Measurements from ENCODE around the gene HEYL. TPM values are rescaled to one million over a fixed set of nuclear protein-coding genes. Genes with fewer than 3 reads are reported as not detected.

HEYL gene
- total RNA-seq, 1 experiment from 2014 or later: 8.8 TPM

DNA sequence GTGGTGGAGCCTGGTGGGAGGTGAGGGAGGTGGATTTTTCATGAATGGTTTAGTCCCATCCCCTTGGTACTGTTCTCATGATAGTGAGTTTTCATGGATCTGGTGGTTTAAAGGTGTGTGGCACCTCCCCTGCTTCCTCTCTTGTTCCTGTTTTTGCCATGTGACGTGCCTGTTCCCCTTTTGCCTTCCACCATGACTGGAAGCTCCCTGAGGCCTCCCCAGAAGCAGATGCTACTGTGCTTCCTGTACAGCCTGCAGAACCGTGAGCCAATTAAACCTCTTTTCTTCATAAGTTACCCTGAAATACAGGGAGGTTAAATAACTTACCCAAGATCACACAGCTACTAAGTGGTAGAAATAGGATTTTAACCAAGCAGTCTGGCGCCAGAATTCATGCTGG, 4.3 kb upstream of the HEYL start:
- H3K36me3 ChIP-seq (ENCODE audit: control insufficient read depth in 1 of 2, insufficient read depth in 2 of 2, low read length in 2 of 2): no peaks in the 10 kb centered on the region
- H3K4me2 ChIP-seq (ENCODE audit: low read length): no peak overlapping the region
- CTCF ChIA-PET: interaction anchor here (0.9 to 1.2 kb wide), 2 partner anchors 10 to 37 kb away, joined by 3 to 5 read pairs; no protein-coding TSS in a partner anchor
- no peak for DNase-seq (ENCODE audit: low read depth, low spot score)
- no peak overlapping the region for H2AFZ ChIP-seq (ENCODE audit: low read depth, low read length, poor library complexity, severe bottlenecking)
- TF ChIP-seq, protein P1, sequence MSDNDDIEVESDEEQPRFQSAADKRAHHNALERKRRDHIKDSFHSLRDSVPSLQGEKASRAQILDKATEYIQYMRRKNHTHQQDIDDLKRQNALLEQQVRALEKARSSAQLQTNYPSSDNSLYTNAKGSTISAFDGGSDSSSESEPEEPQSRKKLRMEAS (IDR thresholded peaks at IDR 0.05): no peak
- TF ChIP-seq CEBPB (IDR thresholded peaks at IDR 0.05; ENCODE audit: low read depth): no peak
- TF ChIP-seq, protein P2, sequence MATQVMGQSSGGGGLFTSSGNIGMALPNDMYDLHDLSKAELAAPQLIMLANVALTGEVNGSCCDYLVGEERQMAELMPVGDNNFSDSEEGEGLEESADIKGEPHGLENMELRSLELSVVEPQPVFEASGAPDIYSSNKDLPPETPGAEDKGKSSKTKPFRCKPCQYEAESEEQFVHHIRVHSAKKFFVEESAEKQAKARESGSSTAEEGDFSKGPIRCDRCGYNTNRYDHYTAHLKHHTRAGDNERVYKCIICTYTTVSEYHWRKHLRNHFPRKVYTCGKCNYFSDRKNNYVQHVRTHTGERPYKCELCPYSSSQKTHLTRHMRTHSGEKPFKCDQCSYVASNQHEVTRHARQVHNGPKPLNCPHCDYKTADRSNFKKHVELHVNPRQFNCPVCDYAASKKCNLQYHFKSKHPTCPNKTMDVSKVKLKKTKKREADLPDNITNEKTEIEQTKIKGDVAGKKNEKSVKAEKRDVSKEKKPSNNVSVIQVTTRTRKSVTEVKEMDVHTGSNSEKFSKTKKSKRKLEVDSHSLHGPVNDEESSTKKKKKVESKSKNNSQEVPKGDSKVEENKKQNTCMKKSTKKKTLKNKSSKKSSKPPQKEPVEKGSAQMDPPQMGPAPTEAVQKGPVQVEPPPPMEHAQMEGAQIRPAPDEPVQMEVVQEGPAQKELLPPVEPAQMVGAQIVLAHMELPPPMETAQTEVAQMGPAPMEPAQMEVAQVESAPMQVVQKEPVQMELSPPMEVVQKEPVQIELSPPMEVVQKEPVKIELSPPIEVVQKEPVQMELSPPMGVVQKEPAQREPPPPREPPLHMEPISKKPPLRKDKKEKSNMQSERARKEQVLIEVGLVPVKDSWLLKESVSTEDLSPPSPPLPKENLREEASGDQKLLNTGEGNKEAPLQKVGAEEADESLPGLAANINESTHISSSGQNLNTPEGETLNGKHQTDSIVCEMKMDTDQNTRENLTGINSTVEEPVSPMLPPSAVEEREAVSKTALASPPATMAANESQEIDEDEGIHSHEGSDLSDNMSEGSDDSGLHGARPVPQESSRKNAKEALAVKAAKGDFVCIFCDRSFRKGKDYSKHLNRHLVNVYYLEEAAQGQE (IDR thresholded peaks at IDR 0.05; ENCODE audit: low read depth): no peak
- TF ChIP-seq ZBTB33 (IDR thresholded peaks at IDR 0.05; ENCODE audit: extremely low read depth, insufficient replicate concordance, low read length): no peak
- TF ChIP-seq ZFX (IDR thresholded peaks at IDR 0.05): no peak
- no peak for TF ChIP-seq ELF1 (IDR thresholded peaks at IDR 0.05; ENCODE audit: borderline replicate concordance, low read depth)
- no peak for TF ChIP-seq EGR1 (IDR thresholded peaks at IDR 0.05; ENCODE audit: low read depth)
- no peak for TF ChIP-seq POLR2A (IDR thresholded peaks at IDR 0.05; ENCODE audit: borderline replicate concordance, extremely low read depth, insufficient read depth, insufficient read length)
- no peak for TF ChIP-seq ZNF274 (IDR thresholded peaks at IDR 0.05; ENCODE audit: low read depth, low read length)
- TF ChIP-seq ATF3 (IDR thresholded peaks at IDR 0.05): no peak
- no peak for TF ChIP-seq EZH2 (IDR thresholded peaks at IDR 0.05)
- TF ChIP-seq CBX3 (IDR thresholded peaks at IDR 0.05; ENCODE audit: low read depth): no peak
- no peak for TF ChIP-seq RAD21 (IDR thresholded peaks at IDR 0.05; ENCODE audit: low read depth)
- TF ChIP-seq SIN3A (IDR thresholded peaks at IDR 0.05; ENCODE audit: low read depth): no peak
- no peak for TF ChIP-seq CTCF (IDR thresholded peaks at IDR 0.05 in 2 of 3, conservative IDR thresholded peaks at IDR 0.05 in 1 of 3; ENCODE audit: borderline replicate concordance in 1 of 3, insufficient read depth in 1 of 3, low read depth in 2 of 3, low read length in 2 of 3)
- TF ChIP-seq YY1 (IDR thresholded peaks at IDR 0.05; ENCODE audit: extremely low read depth, insufficient replicate concordance, low read depth, low read length): no peak
- no peak for TF ChIP-seq JUND (IDR thresholded peaks at IDR 0.05)
- no TSS peak for BruUV-seq (replicated peaks)
- intact Hi-C loops (cut with micrococcal nuclease): no loop called here
- no peaks in the 10 kb centered on the region for H3K9me2 ChIP-seq (ENCODE audit: insufficient read depth)
- no peak for ATAC-seq
- no peaks in the 10 kb centered on the region for H3K9me3 ChIP-seq (ENCODE audit: control insufficient read depth in 1 of 2, insufficient read depth in 1 of 2, low read depth in 1 of 2, low read length in 2 of 2)
- H3K27ac ChIP-seq (ENCODE audit: low read depth, low read length): no peak overlapping the region
- peaks cover 5 to 14% of the 10 kb centered on the region in 2 experiments for H3K4me1 ChIP-seq (ENCODE audit: control insufficient read depth in 1 of 2, insufficient read depth in 2 of 2, low read length in 2 of 2)
- H3K27me3 ChIP-seq (ENCODE audit: insufficient read depth, low read length): no peaks in the 10 kb centered on the region
- H3K79me2 ChIP-seq (ENCODE audit: insufficient read depth, low read length): no peaks in the 10 kb centered on the region
- no peak overlapping the region for H3K4me3 ChIP-seq (replicated peaks in 1 of 2; ENCODE audit: low read depth in 1 of 2, low read length in 2 of 2)
- POLR2A ChIA-PET: no interaction called here
- RAD21 ChIA-PET (ENCODE audit: low non-redundant PET in 1 of 2, low total read pairs in 2 of 2, uncharacterized antibody in 2 of 2, unreplicated experiment in 2 of 2): no interaction called here
- no peak overlapping the region for H3K9ac ChIP-seq (ENCODE audit: low read length)
- no peaks in the 10 kb centered on the region for H4K20me1 ChIP-seq (ENCODE audit: insufficient read depth)

Data from HCT116 (cell line).